Neuronal stem cell (in vitro differentiated cells): ENCODE data around the gene MYPN.

ENCODE experiments used
- DNase-seq: peaks from one replicate; pipeline ENCODE4 v3.0.0-alpha.2; 2013; ENCODE audit warnings: low spot score
- H2AFZ ChIP-seq: one replicate; pipeline ENCODE4 v1.6.1; 2013; ENCODE audit warnings: mild to moderate bottlenecking, low read length, inconsistent platforms
- H2AK5ac ChIP-seq: 2 replicates; pipeline ENCODE4 v1.6.1; 2013; ENCODE audit warnings: low read depth, mild to moderate bottlenecking, inconsistent platforms, low read length, moderate library complexity, mixed read lengths
- H2BK120ac ChIP-seq: 2 replicates; pipeline ENCODE4 v1.6.1; 2013; ENCODE audit warnings: low read depth, mild to moderate bottlenecking, inconsistent platforms, low read length, moderate library complexity, mixed read lengths
- H2BK12ac ChIP-seq: one replicate; pipeline ENCODE4 v1.6.1; 2013; ENCODE audit warnings: low read length, inconsistent platforms
- H2BK15ac ChIP-seq: 2 replicates; pipeline ENCODE4 v1.6.1; 2013; ENCODE audit warnings: mild to moderate bottlenecking, low read length, inconsistent platforms, mixed read lengths
- H2BK5ac ChIP-seq: one replicate; pipeline ENCODE4 v1.6.1; 2013; ENCODE audit warnings: inconsistent platforms, mild to moderate bottlenecking, low read length, moderate library complexity
- H3K14ac ChIP-seq: one replicate; pipeline ENCODE4 v1.6.1; 2013; ENCODE audit warnings: low read length, inconsistent platforms
- H3K18ac ChIP-seq: 2 replicates; pipeline ENCODE4 v1.6.1; 2013; ENCODE audit warnings: low read length, inconsistent platforms
- H3K23ac ChIP-seq: 2 replicates; pipeline ENCODE4 v1.6.1; 2013; ENCODE audit warnings: low read depth, mild to moderate bottlenecking, mixed read lengths, low read length, inconsistent platforms; ENCODE audit not compliant: poor library complexity
- H3K27ac ChIP-seq: replicated peaks from 3 replicates; pipeline ENCODE4 v1.5.1; 2013; ENCODE audit warnings: low read length, inconsistent platforms
- H3K27me3 ChIP-seq, 3 experiments: 2 replicates each; pipeline ENCODE4 v1.6.1; 2013; ENCODE audit warnings: low read length in 3 of 3, mild to moderate bottlenecking in 2 of 3, inconsistent platforms in 1 of 3, low read depth in 1 of 3, mixed read lengths in 1 of 3, moderate library complexity in 1 of 3; ENCODE audit not compliant: control insufficient read depth in 3 of 3, insufficient read depth in 3 of 3
- H3K36me3 ChIP-seq, 2 donors: replicated peaks in 1 of 2; 2 replicates each; pipeline ENCODE4 v1.6.1; 2013; ENCODE audit warnings: low read length in 2 of 2; ENCODE audit not compliant: control insufficient read depth in 2 of 2, insufficient read depth in 2 of 2
- H3K4ac ChIP-seq: 2 replicates; pipeline ENCODE4 v1.6.1; 2013; ENCODE audit warnings: inconsistent platforms, mild to moderate bottlenecking, low read length, moderate library complexity
- H3K4me1 ChIP-seq, 2 donors: 1 replicate in 1 of 2; 2 replicates in 1 of 2; pipeline ENCODE4 v1.6.1; 2013; ENCODE audit warnings: low read length in 2 of 2, low read depth in 1 of 2; ENCODE audit not compliant: control insufficient read depth in 2 of 2, insufficient read depth in 1 of 2
- H3K4me2 ChIP-seq: one replicate; pipeline ENCODE4 v1.6.1; 2013; ENCODE audit warnings: mild to moderate bottlenecking, low read length, inconsistent platforms; ENCODE audit not compliant: insufficient read depth, poor library complexity, severe bottlenecking
- H3K4me3 ChIP-seq, 2 donors: 2 replicates each; pipeline ENCODE4 v1.5.1; 2013; ENCODE audit warnings: low read length in 2 of 2, mild to moderate bottlenecking in 2 of 2, inconsistent platforms in 1 of 2, moderate library complexity in 1 of 2
- H3K79me1 ChIP-seq: one replicate; pipeline ENCODE4 v1.6.1; 2013; ENCODE audit warnings: low read depth, mild to moderate bottlenecking, inconsistent platforms, low read length, moderate library complexity
- H3K9ac ChIP-seq: one replicate; pipeline ENCODE4 v1.6.1; 2013; ENCODE audit warnings: mild to moderate bottlenecking, low read depth, low read length, inconsistent platforms; ENCODE audit not compliant: poor library complexity
- H3K9me3 ChIP-seq, 2 donors: replicated peaks in 1 of 2; 2 replicates each; pipeline versions ENCODE3 to v1.6.1; 2013; ENCODE audit warnings: low read length in 2 of 2, mild to moderate bottlenecking in 2 of 2, inconsistent platforms in 1 of 2, low read depth in 1 of 2, mixed read lengths in 1 of 2, moderate library complexity in 1 of 2; ENCODE audit not compliant: control insufficient read depth in 2 of 2, insufficient read depth in 1 of 2
- H4K8ac ChIP-seq: one replicate; pipeline ENCODE4 v1.6.1; 2013; ENCODE audit warnings: low read depth, mild to moderate bottlenecking, inconsistent platforms, low read length, moderate library complexity
- H4K91ac ChIP-seq: one replicate; pipeline ENCODE4 v1.6.1; 2013; ENCODE audit warnings: low read length, low read depth, mild to moderate bottlenecking, inconsistent platforms; ENCODE audit not compliant: poor library complexity
- WGBS, 2 donors: extraction: QIAGEN DNeasy Blood & Tissue Kit; methylation state at CpG; one replicate each; pipeline ENCODE4 v1.1.7; 2013; ENCODE audit warnings: missing lambda C conversion rate in 2 of 2, mixed read lengths in 1 of 2; ENCODE audit not compliant: insufficient read length in 2 of 2, insufficient replicate concordance in 1 of 2; ENCODE audit errors: extremely low coverage in 2 of 2; 5-methylcytosine and 5-hydroxymethylcytosine counted together

MYPN gene

GRCh38 chr10:68178592-68178991 is 69.3 kb downstream of the MYPN start:
- Histone ChIP-seq H2AK5ac (no peak overlapping the region), H3K4me1 (no peaks in the 10 kb centered on the region), H3K4ac (no peak overlapping the region), H3K23ac (no peak overlapping the region), H4K91ac (no peak overlapping the region), H3K18ac (no peak overlapping the region), H3K9ac (no peak overlapping the region), H2AFZ (no peak overlapping the region), H2BK5ac (no peak overlapping the region), H4K8ac (no peak overlapping the region), H3K4me3 (no peak overlapping the region), H3K14ac (no peak overlapping the region), H3K9me3 (no peaks in the 10 kb centered on the region), H2BK120ac (no peak overlapping the region), H3K4me2 (no peak overlapping the region), H3K36me3 (no peaks in the 10 kb centered on the region), H2BK12ac (no peak overlapping the region), H2BK15ac (no peak overlapping the region), H3K27ac (no peak overlapping the region), H3K79me1 (no peaks in the 10 kb centered on the region), H3K27me3 (peaks cover 0 to 9% (median 0%) of the 10 kb centered on the region in 3 experiments)
- WGBS, 2 donors, result no CpG with 5 or more reads among the region's 4 CpGs
- DNase-seq, result no peak

- Histone ChIP-seq H3K4me1 (no peaks in the 10 kb centered on the region), H2AFZ (no peak overlapping the region), H3K18ac (no peak overlapping the region), H3K14ac (no peak overlapping the region), H4K91ac (no peak overlapping the region), H3K27ac (no peak overlapping the region), H3K4me3 (no peak overlapping the region), H2BK15ac (no peak overlapping the region), H3K36me3 (no peaks in the 10 kb centered on the region), H3K79me1 (no peaks in the 10 kb centered on the region), H2BK120ac (no peak overlapping the region), H4K8ac (no peak overlapping the region), H3K9ac (no peak overlapping the region), H2AK5ac (no peak overlapping the region), H3K4ac (no peak overlapping the region), H3K4me2 (no peak overlapping the region), H3K9me3 (no peaks in the 10 kb centered on the region), H2BK5ac (no peak overlapping the region), H3K27me3 (peaks cover 0 to 9% (median 0%) of the 10 kb centered on the region in 3 experiments), H2BK12ac (no peak overlapping the region), H3K23ac (no peak overlapping the region)
- DNase-seq, result no peak
- WGBS, 2 donors, result no CpG with 5 or more reads among the region's 3 CpGs
Observed at GRCh38 chr10:68179016-68179415, 69.7 kb downstream of the MYPN start.

GRCh38 chr10:68180490-68180889 is 71.2 kb downstream of the MYPN start:
- Histone ChIP-seq H2BK5ac (no peak overlapping the region), H3K23ac (no peak overlapping the region), H3K4me3 (no peak overlapping the region), H3K18ac (no peak overlapping the region), H2BK12ac (no peak overlapping the region), H3K9me3 (no peaks in the 10 kb centered on the region), H4K91ac (no peak overlapping the region), H3K14ac (no peak overlapping the region), H3K27me3 (peaks cover 0 to 9% (median 0%) of the 10 kb centered on the region in 3 experiments), H2AFZ (no peak overlapping the region), H4K8ac (no peak overlapping the region), H3K27ac (no peak overlapping the region), H3K4me1 (no peaks in the 10 kb centered on the region), H2BK120ac (no peak overlapping the region), H3K4me2 (no peak overlapping the region), H3K9ac (no peak overlapping the region), H3K4ac (no peak overlapping the region), H3K79me1 (no peaks in the 10 kb centered on the region), H2AK5ac (no peak overlapping the region), H3K36me3 (no peaks in the 10 kb centered on the region), H2BK15ac (no peak overlapping the region)
- DNase-seq, result no peak
- no CpG with 5 or more reads among the region's 3 CpGs for WGBS, 2 donors

- peak overlapping the region; percentile 76 for H3K23ac ChIP-seq
- H2BK12ac ChIP-seq, result no peak overlapping the region
- peak overlapping the region; percentile 34 for H3K18ac ChIP-seq
- H2BK15ac ChIP-seq, result no peak overlapping the region
- H3K4me1 ChIP-seq, result no peaks in the 10 kb centered on the region
- peaks cover 0 to 8% (median 0%) of the 10 kb centered on the region in 3 experiments for H3K27me3 ChIP-seq
- no peaks in the 10 kb centered on the region for H3K79me1 ChIP-seq
- H4K91ac ChIP-seq, result no peak overlapping the region
- no peak for DNase-seq
- no peak overlapping the region for H3K4me2 ChIP-seq
- no peak overlapping the region for H3K4ac ChIP-seq
- H3K14ac ChIP-seq, result no peak overlapping the region
- H3K9ac ChIP-seq, result no peak overlapping the region
- no peak overlapping the region for H2BK120ac ChIP-seq
- H3K4me3 ChIP-seq, result no peak overlapping the region
- H4K8ac ChIP-seq, result no peak overlapping the region
- H2AK5ac ChIP-seq, result no peak overlapping the region
- no peaks in the 10 kb centered on the region for H3K9me3 ChIP-seq
- WGBS, 2 donors, result no CpG with 5 or more reads among the region's 7 CpGs
- H3K36me3 ChIP-seq, result no peaks in the 10 kb centered on the region
- H3K27ac ChIP-seq, result no peak overlapping the region
- H2AFZ ChIP-seq, result peak overlapping the region; percentile 5
- no peak overlapping the region for H2BK5ac ChIP-seq
Observed at GRCh38 chr10:68184546-68184945, 75.3 kb downstream of the MYPN start.
